ELF-1 (cell line): ENCODE measurements around the gene EYA2.
A peak's percentile ranks its signal among the peaks of the same experiment; 100 is the strongest.
"Not testable (repeated sequence)": the region's sequence is repeated elsewhere in the genome, so short reads cannot be mapped to it uniquely, and the experiment has no call there.

Experiments used
- DNase-seq: peaks from one replicate; pipeline ENCODE4 v3.0.0-alpha.2; 2016; ENCODE audit warnings: low read depth, low spot score

Gene EYA2

GRCh38 chr20:47173596-47174216 is 279.1 kb downstream of the EYA2 start:
- peak; percentile 30 for DNase-seq

- no peak for DNase-seq
Observed at GRCh38 chr20:47174456-47175243, 280.0 kb downstream of the EYA2 start.

- DNase-seq = peak; percentile 30
Observed at GRCh38 chr20:47175493-47175892, 280.9 kb downstream of the EYA2 start.

GRCh38 chr20:47176217-47176616 is 281.6 kb downstream of the EYA2 start:
- DNase-seq = not testable (repeated sequence)

- DNase-seq = no peak
Observed at GRCh38 chr20:47178277-47178676, 283.6 kb downstream of the EYA2 start.

- DNase-seq = no peak
Observed at GRCh38 chr20:47178851-47179250, 284.2 kb downstream of the EYA2 start.

GRCh38 chr20:47179267-47179666 is 284.6 kb downstream of the EYA2 start:
- no peak for DNase-seq

GRCh38 chr20:47181056-47181862 is 286.6 kb downstream of the EYA2 start:
- DNase-seq = peak; percentile 62

- DNase-seq = no peak
Observed at GRCh38 chr20:47183367-47183766, 288.7 kb downstream of the EYA2 start.

- DNase-seq = no peak
Observed at GRCh38 chr20:47187450-47188195, 293.0 kb downstream of the EYA2 start.

GRCh38 chr20:47188540-47188939 is 293.9 kb downstream of the EYA2 start:
- no peak for DNase-seq

- no peak for DNase-seq
Observed at GRCh38 chr20:47189060-47189459, 294.4 kb downstream of the EYA2 start.

- no peak for DNase-seq
Observed at GRCh38 chr20:47191074-47191673, 296.5 kb downstream of the EYA2 start.

- DNase-seq = no peak
Observed at GRCh38 chr20:47191956-47192355, 297.3 kb downstream of the EYA2 start.

GRCh38 chr20:47195573-47195972 is 300.9 kb downstream of the EYA2 start:
- no peak for DNase-seq

GRCh38 chr20:47196091-47197081 is 301.7 kb downstream of the EYA2 start:
- peak; percentile 87 for DNase-seq

- no peak for DNase-seq
Observed at GRCh38 chr20:47198254-47198671, 303.6 kb downstream of the EYA2 start.

- DNase-seq = no peak
Observed at GRCh38 chr20:47198996-47199552, 304.4 kb downstream of the EYA2 start.

GRCh38 chr20:47201074-47201730 is 306.6 kb downstream of the EYA2 start:
- DNase-seq = peak; percentile 29
